Smooth muscle cell (in vitro differentiated cells): ENCODE data around the gene SSTR3. TPM values are rescaled to one million over a fixed set of nuclear protein-coding genes. Genes with fewer than 3 reads are reported as not detected.
"Not testable (repeated sequence)": the region's sequence is repeated elsewhere in the genome, so short reads cannot be mapped to it uniquely, and the experiment has no call there.

Source experiments
- DNase-seq: peaks from one replicate; lab custom pipeline; 2025; ENCODE audit not compliant: unreplicated experiment; lab: John Stamatoyannopoulos, UW
- H2AFZ ChIP-seq: fragments of 200-600 bp; sonication (generic); 2 replicates; pipeline ENCODE4 v1.6.0; 2016; ENCODE audit warnings: antibody characterized with exemption, low read depth, mild to moderate bottlenecking
- H3F3A ChIP-seq: fragments of 200-600 bp; sonication (generic); 2 replicates; pipeline ENCODE4 v1.6.0; 2017; ENCODE audit warnings: antibody characterized with exemption, low read depth
- H3K27ac ChIP-seq: fragments of 200-600 bp; sonication (generic); 2 replicates; pipeline ENCODE4 v1.5.1; 2016; ENCODE audit warnings: low read depth, mild to moderate bottlenecking
- H3K27me3 ChIP-seq: fragments of 200-600 bp; sonication (generic); 2 replicates; pipeline ENCODE4 v1.6.1; 2016; ENCODE audit warnings: low read depth, mild to moderate bottlenecking
- H3K36me3 ChIP-seq: fragments of 200-600 bp; sonication (generic); 2 replicates; pipeline ENCODE4 v1.5.1; 2016; ENCODE audit warnings: low read depth
- H3K4me1 ChIP-seq: fragments of 200-600 bp; sonication (generic); 2 replicates; pipeline ENCODE4 v1.5.1; 2016; ENCODE audit warnings: low read depth
- H3K4me2 ChIP-seq: fragments of 200-600 bp; sonication (generic); 2 replicates; pipeline ENCODE4 v1.6.0; 2016; ENCODE audit warnings: mild to moderate bottlenecking
- H3K4me3 ChIP-seq: fragments of 200-600 bp; sonication (generic); 2 replicates; pipeline ENCODE4 v1.5.1; 2016; ENCODE audit warnings: mild to moderate bottlenecking
- H3K79me2 ChIP-seq: fragments of 200-600 bp; sonication (generic); 2 replicates; pipeline ENCODE4 v1.6.0; 2016; ENCODE audit warnings: low read depth, mild to moderate bottlenecking
- H3K9ac ChIP-seq: fragments of 200-600 bp; sonication (generic); 2 replicates; pipeline ENCODE4 v1.6.0; 2016; ENCODE audit warnings: low read depth
- H3K9me3 ChIP-seq: fragments of 200-600 bp; sonication (generic); replicated peaks from 2 replicates; pipeline ENCODE4 v1.5.1; 2016; ENCODE audit warnings: low read depth
- H4K20me1 ChIP-seq: fragments of 200-600 bp; sonication (generic); 2 replicates; pipeline ENCODE4 v1.6.0; 2016; ENCODE audit warnings: low read depth
- WGBS: methylation state at CpG from one replicate; pipeline ENCODE4 v1.1.7; 2016; ENCODE audit warnings: low lambda C conversion rate; 5-methylcytosine and 5-hydroxymethylcytosine counted together
- polyA plus RNA-seq: library from polyadenylated mRNA; unstranded; fragments of >200 nt; fragmentation: Nextera tagmentation; extraction: Ambion mirVana; gene quantifications from 2 replicates; pipeline ENCODE4 v1.2.1, GENCODE V29; 2016
- total RNA-seq: library from RNA; depleted of rRNA; stranded (reverse); fragments of >200 nt; gene quantifications from 2 replicates; pipeline ENCODE4 v1.2.3, GENCODE V29; 2014
- TF ChIP-seq, protein P1 (sequence below): fragments of 200-600 bp; sonication (generic); IDR thresholded peaks from 2 replicates; pipeline ENCODE4 v1.5.1; 2017; ENCODE audit warnings: borderline replicate concordance, mild to moderate bottlenecking, antibody characterized with exemption; ENCODE audit not compliant: insufficient read depth, poor library complexity, severe bottlenecking

Gene SSTR3
- total and polyA plus RNA-seq, 2 experiments from 2014 or later = not detected

DNA sequence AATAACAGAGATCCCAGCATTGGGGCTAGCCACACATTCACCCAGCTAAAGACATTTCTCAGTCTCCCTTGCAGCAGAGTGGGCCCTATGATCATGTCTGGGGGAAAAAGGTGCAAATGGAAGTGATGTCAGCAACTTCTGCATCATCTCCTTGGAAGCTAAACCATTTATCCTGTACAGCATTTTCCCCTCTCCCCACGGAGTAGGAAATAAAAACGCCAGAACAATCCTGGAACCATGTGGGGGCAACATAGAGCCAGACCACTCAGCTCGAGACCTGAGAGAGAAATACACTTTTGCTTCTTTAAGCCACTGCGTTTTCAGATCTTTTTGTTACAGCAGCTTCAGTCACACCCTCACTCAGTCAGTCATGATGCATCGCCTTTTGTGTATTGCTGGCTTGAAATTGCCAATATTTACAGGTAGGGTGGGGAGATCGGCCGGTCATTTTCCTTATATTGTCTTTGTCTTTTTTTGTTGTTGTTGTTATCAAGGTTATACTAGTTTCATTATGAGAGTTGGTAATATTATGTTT, 40.9 kb upstream of the SSTR3 start:
- Histone ChIP-seq H3K27me3 (peaks cover 9% of the 10 kb centered on the region), H4K20me1 (no peaks in the 10 kb centered on the region), H3K36me3 (no peaks in the 10 kb centered on the region), H3K4me2 (no peak overlapping the region), H3K4me1 (no peaks in the 10 kb centered on the region), H3K27ac (no peak overlapping the region), H3K9me3 (no peaks in the 10 kb centered on the region), H3K9ac (no peak overlapping the region), H3F3A (no peaks in the 10 kb centered on the region), H3K79me2 (no peaks in the 10 kb centered on the region), H2AFZ (no peak overlapping the region), H3K4me3 (no peak overlapping the region)
- DNase-seq = no peak
- TF ChIP-seq, protein P1, sequence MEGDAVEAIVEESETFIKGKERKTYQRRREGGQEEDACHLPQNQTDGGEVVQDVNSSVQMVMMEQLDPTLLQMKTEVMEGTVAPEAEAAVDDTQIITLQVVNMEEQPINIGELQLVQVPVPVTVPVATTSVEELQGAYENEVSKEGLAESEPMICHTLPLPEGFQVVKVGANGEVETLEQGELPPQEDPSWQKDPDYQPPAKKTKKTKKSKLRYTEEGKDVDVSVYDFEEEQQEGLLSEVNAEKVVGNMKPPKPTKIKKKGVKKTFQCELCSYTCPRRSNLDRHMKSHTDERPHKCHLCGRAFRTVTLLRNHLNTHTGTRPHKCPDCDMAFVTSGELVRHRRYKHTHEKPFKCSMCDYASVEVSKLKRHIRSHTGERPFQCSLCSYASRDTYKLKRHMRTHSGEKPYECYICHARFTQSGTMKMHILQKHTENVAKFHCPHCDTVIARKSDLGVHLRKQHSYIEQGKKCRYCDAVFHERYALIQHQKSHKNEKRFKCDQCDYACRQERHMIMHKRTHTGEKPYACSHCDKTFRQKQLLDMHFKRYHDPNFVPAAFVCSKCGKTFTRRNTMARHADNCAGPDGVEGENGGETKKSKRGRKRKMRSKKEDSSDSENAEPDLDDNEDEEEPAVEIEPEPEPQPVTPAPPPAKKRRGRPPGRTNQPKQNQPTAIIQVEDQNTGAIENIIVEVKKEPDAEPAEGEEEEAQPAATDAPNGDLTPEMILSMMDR = no peak
- WGBS = 53% methylated on average over 7 of the region's 7 CpGs

DNA sequence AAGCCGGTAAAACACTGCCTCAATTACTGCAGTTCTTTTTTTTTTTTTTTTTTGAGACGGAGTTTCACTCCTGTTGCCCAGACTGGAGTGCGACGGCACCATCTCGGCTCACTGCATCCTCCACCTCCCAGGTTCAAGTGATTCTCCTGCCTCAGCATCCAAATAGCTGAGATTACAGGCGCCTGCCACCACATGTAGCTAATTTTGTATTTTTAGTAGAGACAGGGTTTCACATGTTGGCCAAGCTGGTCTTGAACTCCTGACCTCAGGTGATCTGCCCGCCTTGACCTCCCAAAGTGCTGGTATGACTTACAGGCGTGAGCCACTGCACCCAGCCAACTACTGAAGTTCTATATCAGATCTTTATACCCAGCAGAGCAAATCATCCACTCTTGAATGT, 39.6 kb upstream of the SSTR3 start:
- DNase-seq, H4K20me1 ChIP-seq, H3K27ac ChIP-seq, H3K9ac ChIP-seq, H3F3A ChIP-seq, H3K9me3 ChIP-seq, H3K79me2 ChIP-seq, H2AFZ ChIP-seq, H3K4me1 ChIP-seq, H3K36me3 ChIP-seq, H3K4me2 ChIP-seq, H3K27me3 ChIP-seq, H3K4me3 ChIP-seq: not testable (repeated sequence)
- WGBS = 90% methylated on average over 8 of the region's 8 CpGs

DNA sequence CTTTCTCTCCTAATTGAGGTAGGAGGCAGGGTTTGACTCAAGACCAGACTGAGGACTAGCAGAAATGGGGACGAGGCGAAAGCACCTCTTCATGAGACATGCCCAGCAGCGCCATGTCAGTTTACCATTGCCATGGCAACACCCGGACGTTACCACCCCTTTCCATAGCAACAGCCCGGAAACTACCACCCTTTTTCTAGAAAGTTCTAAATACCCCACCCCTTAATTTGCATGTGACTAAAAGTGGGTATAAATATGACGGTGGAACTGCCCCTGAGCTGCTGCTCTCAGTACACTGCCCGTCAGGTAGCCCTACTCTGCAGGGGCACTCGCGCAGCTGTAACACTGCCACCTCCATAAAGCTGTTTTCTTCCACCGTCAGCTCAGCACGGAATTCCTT, 37.7 kb upstream of the SSTR3 start:
- Histone ChIP-seq H3K4me2 (no peak overlapping the region), H3F3A (no peaks in the 10 kb centered on the region), H3K36me3 (no peaks in the 10 kb centered on the region), H3K27ac (no peak overlapping the region), H3K79me2 (no peaks in the 10 kb centered on the region), H3K27me3 (no peaks in the 10 kb centered on the region), H3K9me3 (no peaks in the 10 kb centered on the region), H3K4me1 (no peaks in the 10 kb centered on the region), H2AFZ (no peak overlapping the region), H3K4me3 (no peak overlapping the region), H4K20me1 (no peaks in the 10 kb centered on the region), H3K9ac (no peak overlapping the region)
- no peak for DNase-seq
- TF ChIP-seq, protein P1 = no peak
- WGBS = 83% methylated on average over 12 of the region's 12 CpGs

DNA sequence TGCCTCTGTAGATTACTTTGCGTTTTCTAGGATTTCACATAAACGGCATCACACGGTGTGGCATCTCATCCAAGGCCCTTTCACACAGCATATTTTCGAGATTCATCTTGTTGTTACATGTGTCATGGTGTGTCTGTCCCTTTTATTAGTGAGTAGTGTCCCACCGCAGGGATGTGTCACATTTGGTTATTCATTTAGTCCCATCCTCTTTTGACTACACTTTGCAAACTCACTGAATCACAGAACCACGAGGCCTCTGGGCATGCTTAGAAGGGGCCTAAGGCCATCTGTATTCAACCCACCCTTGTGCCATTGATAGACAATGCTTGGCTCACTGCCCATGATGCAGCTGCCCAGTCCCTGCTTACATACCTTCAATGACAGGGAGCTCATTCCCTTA, 36.0 kb upstream of the SSTR3 start:
- Histone ChIP-seq H4K20me1 (no peaks in the 10 kb centered on the region), H3K4me2 (no peak overlapping the region), H3K79me2 (no peaks in the 10 kb centered on the region), H3K4me3 (no peak overlapping the region), H3K27ac (no peak overlapping the region), H3K9me3 (no peaks in the 10 kb centered on the region), H3K27me3 (no peaks in the 10 kb centered on the region), H2AFZ (no peak overlapping the region), H3F3A (no peaks in the 10 kb centered on the region), H3K4me1 (no peaks in the 10 kb centered on the region), H3K9ac (no peak overlapping the region), H3K36me3 (no peaks in the 10 kb centered on the region)
- TF ChIP-seq, protein P1 = no peak
- DNase-seq = no peak
- 71% methylated on average over 6 of the region's 6 CpGs for WGBS
